Karpas-422 (cell line): ENCODE data around the gene SYNJ2. TPM values are rescaled to one million over a fixed set of nuclear protein-coding genes. Genes with fewer than 3 reads are reported as not detected.
A peak's percentile ranks its signal among the peaks of the same experiment; 100 is the strongest.

Experiments
- DNase-seq: peaks from one replicate; pipeline ENCODE4 v3.0.0-alpha.2; 2015
- H2AFZ ChIP-seq: fragments of 200-600 bp; sonication (generic); 2 replicates; pipeline ENCODE4 v1.6.1; 2014; ENCODE audit warnings: antibody characterized with exemption, low read length, mixed read lengths
- H3K27ac ChIP-seq: fragments of 200-600 bp; sonication (generic); 2 replicates; pipeline ENCODE4 v1.5.1; 2014; ENCODE audit warnings: mild to moderate bottlenecking, low read length, moderate library complexity
- H3K27me3 ChIP-seq: fragments of 200-600 bp; sonication (generic); 2 replicates; pipeline ENCODE4 v1.6.1; 2014; ENCODE audit warnings: low read length, mixed read lengths
- H3K36me3 ChIP-seq: fragments of 200-600 bp; sonication (generic); 2 replicates; pipeline ENCODE4 v1.6.1; 2014; ENCODE audit warnings: low read length, mixed read lengths; ENCODE audit not compliant: insufficient read depth
- H3K4me1 ChIP-seq: fragments of 200-600 bp; sonication (generic); 2 replicates; pipeline ENCODE4 v1.6.1; 2014; ENCODE audit warnings: mild to moderate bottlenecking, low read length, mixed read lengths
- H3K4me2 ChIP-seq: fragments of 200-600 bp; sonication (generic); 2 replicates; pipeline ENCODE4 v1.6.1; 2014; ENCODE audit warnings: low read length, low read depth, mild to moderate bottlenecking; ENCODE audit not compliant: poor library complexity, severe bottlenecking
- H3K4me3 ChIP-seq: fragments of 200-600 bp; sonication (generic); 2 replicates; pipeline ENCODE4 v1.5.1; 2014; ENCODE audit warnings: mild to moderate bottlenecking, antibody characterized with exemption, low read length, mixed read lengths
- H3K79me2 ChIP-seq: fragments of 200-600 bp; sonication (generic); 2 replicates; pipeline ENCODE4 v1.6.1; 2014; ENCODE audit warnings: mild to moderate bottlenecking, low read length, mixed read lengths
- H3K9ac ChIP-seq: fragments of 200-600 bp; sonication (generic); 2 replicates; pipeline ENCODE4 v1.6.0; 2014; ENCODE audit warnings: low read length
- H3K9me2 ChIP-seq: fragments of 200-600 bp; sonication (generic), shearing (Covaris generic); replicated peaks from 2 replicates; pipeline ENCODE4 v1.6.0; 2014; ENCODE audit warnings: mild to moderate bottlenecking, low read length, moderate library complexity; ENCODE audit not compliant: insufficient read depth
- H3K9me3 ChIP-seq: fragments of 300-700, 200-600 bp; sonication (generic); 2 replicates; pipeline ENCODE4 v1.6.1; 2014; ENCODE audit warnings: low read length, mixed read lengths
- H4K20me1 ChIP-seq: fragments of 200-600 bp; sonication (generic); 2 replicates; pipeline ENCODE4 v1.6.1; 2014; ENCODE audit warnings: mild to moderate bottlenecking, antibody characterized with exemption, low read length, low read depth; ENCODE audit not compliant: insufficient read depth
- total RNA-seq: library from RNA; depleted of rRNA; stranded (reverse); fragments of >200 nt; shearing (Covaris generic); gene quantifications from 2 replicates; pipeline ENCODE4 v1.2.3, GENCODE V29; 2014; ENCODE audit warnings: low replicate concordance

The SYNJ2 gene
- total RNA-seq, 1 experiment from 2014 or later, result 0.04 TPM

DNA sequence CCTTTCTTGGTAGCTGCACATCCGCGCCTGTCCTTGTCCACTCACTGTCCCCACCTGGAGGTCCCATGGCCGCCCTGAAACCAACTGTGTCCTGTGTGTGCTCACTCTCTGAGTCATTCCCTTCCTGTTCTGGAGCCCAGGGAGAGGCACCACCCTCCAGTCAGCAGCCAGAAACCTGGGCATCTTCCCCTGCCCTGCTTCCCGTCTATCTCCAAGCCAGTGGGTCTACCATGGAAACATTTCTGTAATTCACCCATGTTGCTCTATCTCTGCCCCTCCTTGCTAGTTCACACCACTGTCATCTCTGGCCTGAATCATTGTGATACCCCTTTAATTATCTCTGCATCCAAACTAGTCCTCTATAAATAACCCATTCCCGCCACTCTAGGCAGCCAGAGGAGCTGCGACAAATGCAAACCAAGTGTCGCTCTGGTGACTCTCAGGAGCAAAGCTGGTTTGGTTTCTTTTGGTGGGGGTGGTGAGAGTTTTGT, 28.8 kb upstream of the SYNJ2 start:
- no peaks in the 10 kb centered on the region for H3K79me2 ChIP-seq
- H2AFZ ChIP-seq, result no peak overlapping the region
- H3K36me3 ChIP-seq, result no peaks in the 10 kb centered on the region
- H3K27ac ChIP-seq, result no peak overlapping the region
- H3K27me3 ChIP-seq, result no peaks in the 10 kb centered on the region
- H3K4me2 ChIP-seq, result no peak overlapping the region
- DNase-seq, result peak; percentile 9
- no peak overlapping the region for H3K4me3 ChIP-seq
- no peak overlapping the region for H3K9ac ChIP-seq
- H3K4me1 ChIP-seq, result no peaks in the 10 kb centered on the region
- H3K9me2 ChIP-seq, result no peaks in the 10 kb centered on the region
- no peaks in the 10 kb centered on the region for H3K9me3 ChIP-seq
- H4K20me1 ChIP-seq, result no peaks in the 10 kb centered on the region

DNA sequence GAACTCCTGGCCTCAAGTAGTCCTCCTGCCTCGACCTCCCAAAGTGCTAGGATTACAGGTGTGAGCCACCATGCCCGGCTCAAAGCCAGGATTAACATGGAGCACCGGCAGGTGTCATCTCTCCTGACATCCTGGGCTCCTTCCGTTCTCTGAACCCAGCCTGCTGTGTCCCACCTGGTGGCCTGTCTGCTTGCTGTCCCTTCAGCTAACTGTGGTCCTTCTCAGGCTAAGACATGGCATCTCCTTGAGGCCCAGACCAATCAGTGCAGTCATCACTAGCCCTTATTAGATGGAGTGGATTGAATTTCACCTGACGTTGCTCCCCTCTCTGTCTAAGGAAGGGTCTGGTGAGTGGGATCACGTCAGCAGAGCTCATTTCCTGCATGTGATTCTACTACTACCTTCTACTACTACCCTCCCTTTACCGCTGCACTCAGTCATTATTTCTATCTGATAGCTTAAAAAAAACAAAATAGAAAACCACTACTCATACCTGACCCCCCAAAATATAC, 28.0 kb upstream of the SYNJ2 start:
- Histone ChIP-seq H3K36me3 (no peaks in the 10 kb centered on the region), H3K27me3 (no peaks in the 10 kb centered on the region), H3K9me2 (no peaks in the 10 kb centered on the region), H3K4me3 (no peak overlapping the region), H3K9ac (no peak overlapping the region), H3K27ac (no peak overlapping the region), H3K9me3 (no peaks in the 10 kb centered on the region), H3K79me2 (no peaks in the 10 kb centered on the region), H4K20me1 (no peaks in the 10 kb centered on the region), H3K4me2 (no peak overlapping the region), H3K4me1 (no peaks in the 10 kb centered on the region), H2AFZ (no peak overlapping the region)
- DNase-seq, result peak; percentile 33

DNA sequence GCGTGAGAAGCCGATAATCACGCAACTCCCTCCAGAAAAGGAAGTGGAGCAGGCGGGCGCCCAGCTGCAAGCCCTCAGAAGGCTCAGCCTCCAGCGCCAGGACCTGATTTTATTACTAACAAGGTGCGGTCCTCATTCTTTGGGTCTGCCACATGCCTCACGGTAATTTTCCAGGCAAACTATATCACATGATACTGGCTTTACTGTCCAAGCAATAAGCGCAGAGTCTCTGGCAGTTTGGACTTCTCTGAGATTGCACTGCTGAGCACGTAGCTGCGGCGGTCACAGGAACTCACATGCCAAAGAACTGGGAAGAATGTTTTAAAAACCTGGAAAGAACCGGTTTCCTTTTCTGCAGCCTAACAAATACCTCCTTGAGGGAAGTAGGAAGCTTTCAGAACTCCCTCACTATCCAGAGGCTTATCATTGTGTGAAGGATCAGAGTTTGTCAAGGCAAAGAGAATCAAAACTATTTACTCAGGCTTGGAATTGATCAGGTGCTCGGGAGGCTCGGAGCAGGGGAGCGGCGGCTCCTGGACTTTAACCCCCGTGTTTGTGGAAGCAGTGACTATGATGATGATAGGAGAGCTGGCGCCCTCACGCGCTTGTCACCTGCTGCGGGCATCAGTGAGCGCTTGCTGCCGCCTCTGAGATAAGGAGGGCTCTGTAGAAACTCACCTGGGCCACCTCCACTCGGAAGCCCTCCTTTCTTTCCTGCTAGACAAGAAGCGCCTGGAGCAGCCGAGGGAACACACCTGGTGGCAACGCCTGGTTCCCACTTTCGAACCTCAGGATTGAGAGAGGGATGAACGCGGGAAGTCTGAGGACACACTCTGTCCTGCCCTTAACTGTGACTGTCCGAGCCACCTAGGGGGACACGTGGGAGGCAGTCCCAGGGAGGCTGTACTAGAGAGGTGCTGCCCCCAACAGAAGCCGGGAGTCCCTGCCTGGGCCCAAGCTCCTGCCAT, 27.2 kb upstream of the SYNJ2 start:
- no peaks in the 10 kb centered on the region for H3K4me1 ChIP-seq
- H4K20me1 ChIP-seq, result no peaks in the 10 kb centered on the region
- DNase-seq, result no peak
- H3K9me3 ChIP-seq, result no peaks in the 10 kb centered on the region
- H3K79me2 ChIP-seq, result no peaks in the 10 kb centered on the region
- H3K4me2 ChIP-seq, result no peak overlapping the region
- no peak overlapping the region for H3K4me3 ChIP-seq
- H2AFZ ChIP-seq, result no peak overlapping the region
- no peaks in the 10 kb centered on the region for H3K36me3 ChIP-seq
- H3K27me3 ChIP-seq, result no peaks in the 10 kb centered on the region
- H3K27ac ChIP-seq, result no peak overlapping the region
- no peaks in the 10 kb centered on the region for H3K9me2 ChIP-seq
- no peak overlapping the region for H3K9ac ChIP-seq

DNA sequence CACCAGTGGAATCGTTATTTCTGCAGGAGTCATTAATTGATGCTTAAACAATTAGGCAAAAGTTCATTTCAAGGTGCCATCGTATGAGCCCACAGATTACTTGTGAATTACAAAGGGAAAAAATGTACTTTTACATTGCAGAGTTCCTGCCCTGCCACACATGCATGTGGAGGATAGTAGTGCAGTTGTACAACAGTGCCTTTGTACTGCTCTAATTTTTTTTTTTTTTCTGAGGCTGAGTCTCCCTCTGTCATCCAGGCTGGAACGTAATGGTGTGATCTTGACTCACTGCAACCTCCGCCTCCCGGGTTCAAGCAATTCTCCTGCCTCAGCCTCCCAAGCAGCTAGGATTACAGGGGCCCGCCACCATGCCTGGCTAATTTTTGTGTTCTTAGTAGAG, 26.0 kb upstream of the SYNJ2 start:
- Histone ChIP-seq H3K9me3 (no peaks in the 10 kb centered on the region), H3K4me2 (no peak overlapping the region), H3K36me3 (no peaks in the 10 kb centered on the region), H3K4me1 (no peaks in the 10 kb centered on the region), H3K27ac (no peak overlapping the region), H3K9ac (no peak overlapping the region), H2AFZ (no peak overlapping the region), H3K27me3 (no peaks in the 10 kb centered on the region), H4K20me1 (no peaks in the 10 kb centered on the region), H3K79me2 (no peaks in the 10 kb centered on the region), H3K9me2 (no peaks in the 10 kb centered on the region), H3K4me3 (no peak overlapping the region)
- no peak for DNase-seq

DNA sequence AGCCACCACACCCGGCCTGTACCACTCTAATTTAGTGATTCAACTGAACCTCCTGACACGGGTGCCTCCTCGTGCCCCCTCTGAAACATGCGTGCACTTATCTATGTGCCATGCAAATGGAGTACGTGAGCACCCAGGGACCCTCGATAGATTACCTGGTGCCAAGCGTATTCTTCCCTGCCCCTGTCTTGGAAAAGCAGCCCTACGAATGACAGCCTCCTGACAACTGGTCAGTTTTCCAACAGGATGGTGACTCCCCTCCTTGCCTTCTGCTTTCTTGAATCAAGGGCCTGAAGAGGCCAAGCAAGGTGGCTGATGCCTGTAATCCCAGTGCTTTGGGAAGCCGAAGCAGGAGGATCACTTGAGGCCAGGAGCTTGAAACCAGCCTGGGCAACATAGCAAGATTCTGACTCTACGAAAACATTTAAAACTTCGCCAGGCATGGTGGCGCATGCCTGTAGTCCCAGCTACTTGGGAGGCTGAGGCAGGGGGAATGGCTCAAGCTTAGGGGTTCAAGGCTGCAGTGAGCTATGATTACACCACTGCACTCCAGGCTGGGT, 25.4 kb upstream of the SYNJ2 start:
- H3K9me3 ChIP-seq, result no peaks in the 10 kb centered on the region
- no peak for DNase-seq
- no peaks in the 10 kb centered on the region for H3K27me3 ChIP-seq
- no peaks in the 10 kb centered on the region for H3K4me1 ChIP-seq
- H3K36me3 ChIP-seq, result no peaks in the 10 kb centered on the region
- H3K9me2 ChIP-seq, result no peaks in the 10 kb centered on the region
- H2AFZ ChIP-seq, result no peak overlapping the region
- H3K4me3 ChIP-seq, result no peak overlapping the region
- no peaks in the 10 kb centered on the region for H3K79me2 ChIP-seq
- H3K4me2 ChIP-seq, result no peak overlapping the region
- no peak overlapping the region for H3K9ac ChIP-seq
- no peak overlapping the region for H3K27ac ChIP-seq
- H4K20me1 ChIP-seq, result no peaks in the 10 kb centered on the region

DNA sequence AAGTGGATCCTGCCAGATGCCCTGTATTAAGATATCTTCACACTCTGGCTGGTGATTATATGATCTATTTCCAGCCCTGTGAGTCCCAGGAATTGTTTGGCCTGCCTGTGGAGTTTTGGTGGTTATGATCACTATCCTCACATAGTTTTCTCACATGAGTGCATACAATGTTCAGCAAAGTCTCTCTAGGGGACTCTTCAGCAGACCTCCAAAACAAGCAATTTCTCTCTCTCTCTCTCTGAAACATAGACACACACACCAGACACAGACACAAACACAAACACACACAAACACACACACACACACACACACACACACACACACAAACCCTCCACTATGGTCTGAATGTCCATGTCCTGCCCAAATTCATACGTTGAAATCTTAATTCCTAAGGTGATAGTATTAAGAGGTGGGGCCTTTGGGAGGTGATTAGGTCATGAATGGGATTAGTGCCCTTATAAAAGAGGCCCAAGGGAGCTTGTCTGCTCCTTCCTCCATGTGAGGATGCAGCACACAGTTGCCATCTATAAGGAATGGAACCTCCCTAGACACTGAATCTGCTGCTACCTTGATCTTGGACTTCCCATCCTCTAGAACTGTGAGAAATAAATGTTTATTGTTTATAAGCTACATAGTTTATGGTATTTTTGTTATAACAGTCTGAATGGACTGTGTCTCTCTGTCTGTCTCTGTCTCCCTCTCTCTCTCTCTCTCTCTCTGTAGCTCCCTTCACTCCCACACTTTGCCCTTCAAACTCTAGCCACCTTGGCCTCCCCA, 22.0 kb upstream of the SYNJ2 start:
- H2AFZ ChIP-seq, result no peak overlapping the region
- no peak overlapping the region for H3K9ac ChIP-seq
- H3K4me1 ChIP-seq, result no peaks in the 10 kb centered on the region
- no peaks in the 10 kb centered on the region for H3K36me3 ChIP-seq
- no peaks in the 10 kb centered on the region for H3K9me3 ChIP-seq
- no peaks in the 10 kb centered on the region for H3K27me3 ChIP-seq
- DNase-seq, result no peak
- no peak overlapping the region for H3K27ac ChIP-seq
- no peaks in the 10 kb centered on the region for H3K79me2 ChIP-seq
- H3K4me2 ChIP-seq, result no peak overlapping the region
- no peak overlapping the region for H3K4me3 ChIP-seq
- no peaks in the 10 kb centered on the region for H4K20me1 ChIP-seq
- no peaks in the 10 kb centered on the region for H3K9me2 ChIP-seq

DNA sequence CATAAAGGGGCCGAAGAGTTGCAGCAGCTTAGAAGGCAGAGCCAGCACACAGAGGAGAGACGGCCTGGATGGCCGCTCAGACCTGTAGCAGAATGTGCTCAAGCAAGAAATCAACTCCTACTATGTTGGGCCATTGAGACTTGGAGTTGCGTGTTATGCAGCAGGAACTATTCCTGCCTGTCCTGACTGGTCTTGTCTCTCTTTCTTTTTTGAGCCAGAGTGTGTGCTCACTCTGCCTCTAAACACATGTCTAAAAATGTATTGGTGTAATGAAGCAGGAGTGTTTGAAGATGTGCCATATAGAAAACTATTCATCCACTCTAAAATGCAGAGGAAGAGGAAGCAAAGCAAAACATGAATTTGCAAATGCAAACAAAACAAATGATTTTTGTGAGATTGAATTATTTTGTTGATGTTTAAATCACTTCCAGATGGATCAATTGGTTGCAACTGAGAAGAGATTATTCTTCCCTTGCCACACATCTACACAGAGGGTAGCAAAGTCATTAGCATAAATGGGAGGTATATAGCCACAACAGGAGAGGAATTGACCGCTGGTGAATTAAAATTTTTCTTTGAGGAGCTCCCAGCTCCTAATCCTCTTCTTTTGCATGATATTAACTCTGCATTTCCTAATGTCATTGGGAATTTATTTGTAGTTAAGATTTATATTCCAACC, 20.4 kb upstream of the SYNJ2 start:
- H3K9me2 ChIP-seq, result no peaks in the 10 kb centered on the region
- H3K27me3 ChIP-seq, result no peaks in the 10 kb centered on the region
- no peaks in the 10 kb centered on the region for H3K36me3 ChIP-seq
- DNase-seq, result no peak
- H3K27ac ChIP-seq, result no peak overlapping the region
- no peaks in the 10 kb centered on the region for H3K9me3 ChIP-seq
- H3K9ac ChIP-seq, result no peak overlapping the region
- H3K4me3 ChIP-seq, result no peak overlapping the region
- H2AFZ ChIP-seq, result no peak overlapping the region
- H3K4me2 ChIP-seq, result no peak overlapping the region
- H4K20me1 ChIP-seq, result no peaks in the 10 kb centered on the region
- H3K79me2 ChIP-seq, result no peaks in the 10 kb centered on the region
- no peaks in the 10 kb centered on the region for H3K4me1 ChIP-seq
